K562 (cell line): ENCODE measurements around the gene MYL11. TPM values are rescaled to one million over a fixed set of nuclear protein-coding genes. Genes with fewer than 3 reads are reported as not detected.
A peak's percentile ranks its signal among the peaks of the same experiment; 100 is the strongest.

ENCODE experiments used
- CAMTA2 ChIP-seq: fragments of 250-450 bp; sonication (Bioruptor Pico); conservative IDR thresholded peaks from 2 replicates; pipeline ENCODE4 v1.5.1; 2022
- EP400 ChIP-seq: fragments of 450-650 bp; IDR thresholded peaks from 2 replicates; pipeline ENCODE4 v1.6.1; 2017; ENCODE audit warnings: antibody characterized with exemption, mild to moderate bottlenecking, moderate library complexity
- FOXP1 ChIP-seq: sonication (generic); formaldehyde crosslinking; IDR thresholded peaks from 2 replicates; pipeline ENCODE4 v1.8.0; 2022; ENCODE audit warnings: mild to moderate bottlenecking, missing genetic modification reagents
- GTF2E2 ChIP-seq: fragments of 200-800 bp; sonication (Bioruptor generic); IDR thresholded peaks from 2 replicates; pipeline ENCODE4 v1.6.1; 2016; ENCODE audit warnings: missing genetic modification characterization, missing compliant biosample characterization
- KDM5B ChIP-seq: fragments of 200-600 bp; sonication (generic); IDR thresholded peaks from 2 replicates; pipeline ENCODE4 v1.6.1; 2012; ENCODE audit warnings: low read depth, mild to moderate bottlenecking, moderate library complexity, low read length, control low read depth, inconsistent platforms; ENCODE audit not compliant: insufficient replicate concordance
- NONO ChIP-seq, 2 experiments: fragments of 200-400 bp in 1 of 2; fragments of 450-650 bp in 1 of 2; formaldehyde crosslinking in 1 of 2; IDR thresholded peaks; 2 replicates each; pipeline ENCODE4 v1.6.1; 2017; ENCODE audit warnings: low read depth in 2 of 2, mild to moderate bottlenecking in 2 of 2, moderate library complexity in 2 of 2, low read length in 1 of 2
- PHF8 ChIP-seq: fragments of 200-600 bp; sonication (generic); IDR thresholded peaks from 2 replicates; pipeline ENCODE4 v1.6.1; 2012; ENCODE audit warnings: mixed run types, mild to moderate bottlenecking, inconsistent platforms, low read length, moderate library complexity, borderline replicate concordance
- POLR2G ChIP-seq: fragments of 200-400 bp; formaldehyde crosslinking; IDR thresholded peaks from 2 replicates; pipeline ENCODE4 v1.6.1; 2017; ENCODE audit warnings: low read depth, mild to moderate bottlenecking, antibody characterized with exemption, low read length, moderate library complexity
- RBFOX2 ChIP-seq: fragments of 200-400 bp; formaldehyde crosslinking; IDR thresholded peaks from 2 replicates; pipeline ENCODE4 v1.6.1; 2017; ENCODE audit warnings: low read depth, mild to moderate bottlenecking, low read length, moderate library complexity
- TAF1 ChIP-seq: IDR thresholded peaks from 2 replicates; pipeline ENCODE4 v1.6.1; 2011; ENCODE audit warnings: mild to moderate bottlenecking, low read length, moderate library complexity; ENCODE audit not compliant: insufficient read depth, control insufficient read depth, severe bottlenecking; ENCODE audit errors: extremely low read depth
- UBTF ChIP-seq, 2 experiments: IDR thresholded peaks; 2 replicates each; pipeline ENCODE4 v1.6.1; 2012; ENCODE audit warnings: improper control_type of control experiment in 2 of 2, low read depth in 2 of 2, low read length in 2 of 2, borderline replicate concordance in 1 of 2
- VEZF1 ChIP-seq: fragments of 200-800 bp; sonication (Bioruptor generic); IDR thresholded peaks from 2 replicates; pipeline ENCODE4 v1.6.1; 2017; ENCODE audit warnings: missing genetic modification characterization, missing compliant biosample characterization
- ZNF263 ChIP-seq: sonication (generic); formaldehyde crosslinking; IDR thresholded peaks from 2 replicates; pipeline ENCODE4 v1.8.0; 2022; ENCODE audit warnings: mild to moderate bottlenecking, missing genetic modification reagents, borderline replicate concordance
- polyA plus RNA-seq, 8 experiments: library from polyadenylated mRNA; depleted of rRNA in 4 of 8; stranded (reverse) in 5 of 8; unstranded in 3 of 8; fragments of >200 nt; fragmentation: Nextera tagmentation in 2 of 8; fragmentation: Illumina TruSeq in 1 of 8; extraction: Ambion mirVana in 2 of 8; extraction: Trizol in 1 of 8; gene quantifications; 2 replicates each; pipeline versions ENCODE4 v1.2.1 to v1.2.3, GENCODE V29; 2011 to 2014; ENCODE audit warnings: inconsistent platforms in 1 of 8, missing spikeins in 1 of 8
- total RNA-seq, 7 experiments: library from RNA; depleted of rRNA in 6 of 7; stranded (reverse); fragments of >200 nt in 6 of 7; fragmentation: Illumina TruSeq in 2 of 7; extraction: Trizol in 2 of 7; gene quantifications; 2 replicates each; pipeline versions ENCODE4 v1.2.1 to v1.2.3, GENCODE V29; 2011 to 2021; ENCODE audit warnings: low replicate concordance in 1 of 7

The MYL11 gene
- total and polyA plus RNA-seq, 9 of the 15 experiments (the other 6 are each of a cell fraction or from before 2014, with no cell fraction given) = 0.31 to 1.5 (median 0.73) TPM; not detected in 4

- peak; percentile 65; the same call in 1 of the 2 replicates for TF ChIP-seq EP400
- peak; percentile 28; the same call in 1 of the 2 replicates for TF ChIP-seq GTF2E2 (tag)
- peak; percentile 66; the same call in 1 of the 2 replicates for TF ChIP-seq PHF8
- TF ChIP-seq NONO (IDR thresholded peaks at IDR 0.05; ENCODE audit: low read depth in 2 of 2, low read length in 1 of 2) = peak in 1 of 2 experiments; percentile 72; a peak in 1 of 4 replicates
- TF ChIP-seq CAMTA2 = 0 out of 2 replicates have a peak, but pooled peaks have one; percentile 73
- TF ChIP-seq POLR2G = peak; percentile 91
- peak; percentile 87 for TF ChIP-seq RBFOX2
- peak; percentile 54 for TF ChIP-seq TAF1
- TF ChIP-seq ZNF263 (CRISPR knock-in tag) = peak; percentile 93
- peak; percentile 67 for TF ChIP-seq KDM5B
- peak; percentile 53 for TF ChIP-seq VEZF1 (CRISPR knock-in tag)
- 0 out of 4 replicates have a peak, but pooled peaks have one; percentile 24 to 58 for TF ChIP-seq UBTF (IDR thresholded peaks at IDR 0.05; ENCODE audit: borderline replicate concordance in 1 of 2, low read depth in 2 of 2, low read length in 2 of 2)
- peak; percentile 69; the same call in 1 of the 2 replicates for TF ChIP-seq FOXP1 (CRISPR knock-in tag)
Observed at GRCh38 chr16:30335028-30335597, 39.5 kb upstream of the MYL11 start (continued).
